Epithelial cell of esophagus (primary cell): ENCODE results near the gene TTC39C.

Experiments
- DNase-seq: peaks from one replicate; pipeline ENCODE4 v3.0.0; 2010; ENCODE audit warnings: low read depth
- H3K4me3 ChIP-seq: 2 replicates; pipeline ENCODE4 v1.5.1; 2011; ENCODE audit warnings: mild to moderate bottlenecking, low read length, control low read depth
- TF ChIP-seq, protein P1 (sequence below): IDR thresholded peaks from 2 replicates; pipeline ENCODE4 v1.5.1; 2011; ENCODE audit warnings: low read depth, mild to moderate bottlenecking, low read length, control low read depth, inconsistent platforms; ENCODE audit not compliant: insufficient read depth; ENCODE audit errors: missing control alignments

Gene TTC39C

GRCh38 chr18:24181806-24182205 is 167.3 kb downstream of the TTC39C start:
- H3K4me3 ChIP-seq, result no peak overlapping the region
- TF ChIP-seq, protein P1, sequence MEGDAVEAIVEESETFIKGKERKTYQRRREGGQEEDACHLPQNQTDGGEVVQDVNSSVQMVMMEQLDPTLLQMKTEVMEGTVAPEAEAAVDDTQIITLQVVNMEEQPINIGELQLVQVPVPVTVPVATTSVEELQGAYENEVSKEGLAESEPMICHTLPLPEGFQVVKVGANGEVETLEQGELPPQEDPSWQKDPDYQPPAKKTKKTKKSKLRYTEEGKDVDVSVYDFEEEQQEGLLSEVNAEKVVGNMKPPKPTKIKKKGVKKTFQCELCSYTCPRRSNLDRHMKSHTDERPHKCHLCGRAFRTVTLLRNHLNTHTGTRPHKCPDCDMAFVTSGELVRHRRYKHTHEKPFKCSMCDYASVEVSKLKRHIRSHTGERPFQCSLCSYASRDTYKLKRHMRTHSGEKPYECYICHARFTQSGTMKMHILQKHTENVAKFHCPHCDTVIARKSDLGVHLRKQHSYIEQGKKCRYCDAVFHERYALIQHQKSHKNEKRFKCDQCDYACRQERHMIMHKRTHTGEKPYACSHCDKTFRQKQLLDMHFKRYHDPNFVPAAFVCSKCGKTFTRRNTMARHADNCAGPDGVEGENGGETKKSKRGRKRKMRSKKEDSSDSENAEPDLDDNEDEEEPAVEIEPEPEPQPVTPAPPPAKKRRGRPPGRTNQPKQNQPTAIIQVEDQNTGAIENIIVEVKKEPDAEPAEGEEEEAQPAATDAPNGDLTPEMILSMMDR, result no peak
- peak; percentile 53 for DNase-seq
